GM18505 (cell line): ENCODE measurements around the gene LTBP1.

Experiments used
- ATAC-seq: cut with Tn5 transposase; IDR thresholded peaks from one replicate; pipeline ENCODE4 v1.9.1; 2021; ENCODE audit not compliant: unreplicated experiment
- POLR2A ChIP-seq: IDR thresholded peaks from 4 replicates; pipeline ENCODE4 v1.6.1; 2011; ENCODE audit warnings: borderline replicate concordance; ENCODE audit not compliant: insufficient read depth, insufficient read length; ENCODE audit errors: extremely low read depth

The LTBP1 gene

DNA sequence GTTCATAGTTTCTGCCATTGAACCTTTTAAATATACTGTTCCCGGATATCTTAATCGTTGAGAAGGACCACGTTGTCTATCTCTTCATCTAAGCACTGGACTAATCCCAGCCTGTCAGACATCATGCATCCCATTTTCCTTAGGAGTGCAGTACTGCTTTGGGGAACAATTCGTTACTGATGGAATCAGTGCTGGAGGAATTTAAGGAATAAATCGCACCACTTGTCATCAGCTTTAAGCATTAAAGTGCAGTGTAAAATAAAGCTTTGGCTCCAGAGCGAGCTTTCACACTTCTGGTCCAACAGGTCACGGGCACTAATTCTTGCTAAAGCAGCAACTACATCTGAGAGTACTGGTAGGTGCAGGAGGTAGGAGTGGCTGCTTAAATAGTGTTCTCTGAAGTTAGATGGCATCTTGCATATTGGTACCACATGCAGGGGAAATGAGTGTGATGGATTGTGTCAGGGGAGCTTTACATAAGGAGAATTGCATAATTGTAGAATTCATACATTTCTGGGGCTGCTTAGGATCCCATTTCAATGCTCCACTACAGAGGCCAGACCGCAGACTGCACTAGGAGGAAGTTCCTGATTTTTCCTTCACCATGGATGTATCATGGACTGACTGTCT, 424.0 kb downstream of the LTBP1 start:
- ATAC-seq = no peak
- no peak for TF ChIP-seq POLR2A

DNA sequence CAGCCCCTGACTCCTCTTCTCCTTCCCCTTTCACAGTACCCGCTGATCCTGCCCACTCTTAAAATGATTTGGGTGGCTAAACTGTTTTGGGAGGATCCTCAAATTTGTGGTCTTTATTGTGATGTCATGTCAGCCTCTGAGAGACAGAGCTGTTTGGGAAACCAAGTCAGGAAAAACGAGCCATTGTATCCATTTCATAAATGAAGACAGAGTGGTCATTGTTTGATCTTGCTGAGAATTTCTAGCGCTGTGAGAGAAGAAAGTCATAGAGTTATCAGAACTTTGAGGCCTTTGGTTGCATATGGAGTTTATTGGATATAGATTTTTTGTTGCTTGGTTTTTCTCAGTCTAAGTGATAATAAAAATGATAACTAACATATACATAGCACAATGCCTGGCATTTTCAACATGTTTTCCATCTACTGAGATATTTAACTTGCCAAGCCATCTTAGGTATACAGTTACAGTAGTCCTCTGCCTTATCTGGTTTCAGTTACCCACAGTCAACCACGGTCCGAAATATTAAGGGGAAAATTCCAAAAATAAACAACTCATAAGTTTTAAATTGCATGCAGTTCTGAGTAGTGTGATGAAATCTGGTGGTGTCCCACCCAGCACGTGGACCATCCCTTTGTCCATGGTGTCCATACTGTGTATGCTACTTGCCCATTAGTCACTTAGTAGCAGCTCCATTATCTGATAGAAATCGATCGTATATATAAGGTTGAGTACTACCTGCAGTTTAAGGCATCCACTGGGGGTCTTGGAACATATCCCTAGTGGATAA, 424.7 kb downstream of the LTBP1 start:
- ATAC-seq = no peak
- no peak for TF ChIP-seq POLR2A

DNA sequence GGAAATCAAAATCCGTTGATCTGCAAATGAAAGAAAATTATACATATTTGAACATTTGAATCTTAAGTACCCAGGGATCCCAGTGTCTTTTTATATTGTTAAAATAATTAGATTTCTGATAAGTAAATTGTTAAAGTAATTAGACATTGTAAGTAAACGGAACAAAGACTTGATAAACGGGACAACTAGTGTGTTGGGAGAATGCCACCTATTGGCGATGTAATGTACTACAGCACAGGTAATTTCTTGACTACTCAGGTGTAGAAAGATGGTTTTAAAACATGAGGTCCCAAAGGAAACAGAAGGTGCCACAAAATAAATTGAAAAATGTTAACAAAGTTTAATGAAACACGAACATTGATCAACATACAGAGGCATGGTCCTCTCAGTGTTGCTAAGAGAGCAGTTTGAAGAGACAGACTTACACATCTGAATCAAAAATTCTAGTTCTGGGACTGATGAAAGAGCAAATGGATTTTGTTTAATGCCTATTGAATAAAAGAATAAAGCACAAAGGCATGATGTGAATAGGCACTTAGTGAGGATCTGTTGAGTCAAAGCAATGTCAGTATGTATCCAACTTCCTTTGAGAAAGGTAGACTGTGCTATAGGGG, 426.3 kb downstream of the LTBP1 start:
- TF ChIP-seq POLR2A = no peak
- no peak for ATAC-seq

DNA sequence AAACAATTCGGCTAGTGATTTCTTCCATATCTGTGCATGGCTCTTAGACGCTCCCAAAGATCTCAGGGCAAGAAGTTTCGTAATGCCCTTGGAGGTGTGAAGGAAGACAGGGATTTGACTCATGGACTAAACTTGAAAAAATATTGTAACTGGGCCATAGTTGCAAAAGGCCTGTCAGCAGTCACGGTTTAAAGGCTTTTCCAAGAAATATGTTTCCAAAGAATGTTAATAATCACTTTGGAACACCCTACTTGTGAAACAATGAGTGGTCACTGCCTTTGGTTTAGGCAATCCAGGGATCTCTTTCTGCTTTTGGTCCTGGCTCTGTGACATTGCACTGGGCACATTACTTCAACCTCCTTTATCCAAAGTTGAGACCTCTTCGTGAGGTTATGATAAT, 427.2 kb downstream of the LTBP1 start:
- ATAC-seq = no peak
- no peak for TF ChIP-seq POLR2A

DNA sequence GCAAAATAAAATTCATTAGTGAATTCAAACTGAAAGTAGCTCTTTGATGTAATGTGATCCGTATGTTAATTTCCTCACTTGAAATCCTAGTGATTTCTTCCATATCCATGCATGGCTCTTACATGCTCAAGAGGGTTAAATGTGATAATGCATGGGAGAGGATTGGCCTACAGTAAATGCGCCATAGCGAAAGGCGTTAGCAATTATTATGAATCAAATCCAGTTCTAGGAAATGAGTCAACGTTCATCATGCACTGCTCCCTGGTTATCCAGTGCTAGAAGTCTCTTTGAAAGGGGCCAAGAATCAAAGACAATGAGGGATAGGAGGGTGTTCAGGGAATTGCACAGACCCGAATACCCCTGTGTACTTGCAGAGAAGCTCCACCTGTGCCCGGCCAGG, 428.3 kb downstream of the LTBP1 start:
- ATAC-seq = no peak
- TF ChIP-seq POLR2A = no peak

DNA sequence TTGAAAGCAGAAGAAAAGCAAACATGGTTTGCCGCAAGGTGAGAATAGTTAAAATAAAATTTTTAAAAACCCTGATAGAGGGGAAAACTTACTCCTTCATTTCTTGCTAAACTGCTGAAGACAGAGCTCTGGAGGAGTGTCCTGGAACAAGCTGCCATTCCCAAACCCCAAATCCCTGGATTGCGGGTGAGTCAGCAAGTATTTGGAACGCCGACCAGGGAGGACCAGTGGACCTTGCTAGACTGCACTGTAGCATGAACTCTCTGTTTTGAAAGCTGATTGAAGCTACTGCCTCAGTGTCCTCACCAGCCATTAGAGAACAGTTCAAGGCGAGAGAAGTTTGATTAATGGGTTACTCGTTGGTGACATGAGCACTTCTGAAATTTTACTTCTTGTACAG, 430.3 kb downstream of the LTBP1 start:
- no peak for ATAC-seq
- TF ChIP-seq POLR2A = no peak

DNA sequence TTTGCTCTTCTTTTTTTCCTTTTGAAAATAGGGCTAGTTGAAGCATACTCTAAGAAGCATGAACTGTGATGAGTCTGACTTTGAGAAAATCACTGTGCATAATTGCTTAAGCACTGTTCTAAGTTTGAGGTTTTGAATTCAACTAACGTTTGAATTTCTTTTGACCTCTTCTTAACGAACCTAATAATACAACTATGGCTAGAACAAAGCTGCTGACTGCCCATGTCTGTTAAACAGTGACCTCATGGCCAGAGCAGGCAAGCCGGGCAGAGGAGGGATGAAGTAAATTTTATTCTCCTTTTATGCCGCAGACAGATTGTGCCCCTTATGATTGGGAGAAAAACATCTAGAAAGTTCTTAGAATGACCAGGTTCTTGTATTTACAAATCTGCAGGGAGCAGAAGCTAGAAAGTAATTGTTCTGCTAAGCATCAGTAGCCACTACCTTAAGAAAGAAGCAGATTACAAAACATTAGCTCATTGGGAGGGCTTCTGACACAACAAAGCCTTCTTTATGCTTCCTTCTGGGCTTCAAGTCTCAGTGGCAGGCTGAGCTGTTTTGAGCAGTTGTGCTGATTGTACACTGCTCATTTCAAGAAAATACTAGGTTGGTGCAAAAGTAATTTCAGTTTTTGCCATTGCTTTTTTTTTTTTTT, 431.9 kb downstream of the LTBP1 start:
- no peak for ATAC-seq
- TF ChIP-seq POLR2A = no peak

DNA sequence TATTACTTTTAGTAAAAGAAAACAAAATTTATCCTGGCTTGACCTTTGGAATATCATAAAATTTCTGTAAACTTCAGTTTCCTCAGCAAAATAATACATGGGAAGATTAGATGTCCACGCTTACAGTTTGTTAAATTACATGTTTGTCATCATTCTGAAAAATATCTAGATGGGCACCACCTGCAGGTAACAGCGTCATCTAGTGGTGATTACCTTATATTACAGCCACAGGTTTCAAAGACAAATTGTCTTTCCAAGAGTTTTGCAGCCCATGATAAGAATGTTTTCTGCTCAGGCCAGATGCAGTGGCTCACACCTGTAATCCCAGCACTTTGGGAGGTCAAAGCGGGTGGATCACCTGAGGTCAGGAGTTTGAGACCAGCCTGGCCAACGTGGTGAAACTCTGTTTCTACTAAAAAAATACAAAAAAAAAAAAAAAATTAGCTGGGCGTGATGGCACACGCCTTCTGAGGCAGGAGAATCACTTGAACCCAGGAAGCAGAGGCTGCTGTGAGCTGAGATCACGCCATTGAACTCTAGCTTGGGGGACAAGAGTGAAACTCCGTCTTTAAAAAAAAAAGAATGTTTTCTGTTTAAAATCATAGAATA, 433.4 kb downstream of the LTBP1 start:
- no peak for TF ChIP-seq POLR2A
- no peak for ATAC-seq

DNA sequence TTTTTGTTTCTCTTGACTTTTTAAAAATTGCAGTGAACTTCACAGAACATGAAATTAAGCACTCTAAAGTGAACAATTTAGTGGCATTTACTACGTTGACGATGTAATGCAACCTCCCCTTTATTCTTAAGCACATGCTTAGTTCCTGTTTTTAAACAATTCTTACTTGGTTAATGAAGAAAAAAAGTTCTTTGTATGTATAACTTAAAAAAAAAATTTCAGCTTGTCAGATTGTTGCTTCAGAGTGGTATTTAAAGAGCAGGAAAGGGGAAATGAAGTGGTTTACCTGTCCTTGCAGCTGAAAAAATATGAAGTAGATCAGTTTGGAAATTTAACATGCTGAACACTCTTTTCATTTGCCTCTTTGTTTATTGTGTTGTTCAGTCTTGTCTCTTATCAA, 434.0 kb downstream of the LTBP1 start:
- TF ChIP-seq POLR2A = no peak
- no peak for ATAC-seq

DNA sequence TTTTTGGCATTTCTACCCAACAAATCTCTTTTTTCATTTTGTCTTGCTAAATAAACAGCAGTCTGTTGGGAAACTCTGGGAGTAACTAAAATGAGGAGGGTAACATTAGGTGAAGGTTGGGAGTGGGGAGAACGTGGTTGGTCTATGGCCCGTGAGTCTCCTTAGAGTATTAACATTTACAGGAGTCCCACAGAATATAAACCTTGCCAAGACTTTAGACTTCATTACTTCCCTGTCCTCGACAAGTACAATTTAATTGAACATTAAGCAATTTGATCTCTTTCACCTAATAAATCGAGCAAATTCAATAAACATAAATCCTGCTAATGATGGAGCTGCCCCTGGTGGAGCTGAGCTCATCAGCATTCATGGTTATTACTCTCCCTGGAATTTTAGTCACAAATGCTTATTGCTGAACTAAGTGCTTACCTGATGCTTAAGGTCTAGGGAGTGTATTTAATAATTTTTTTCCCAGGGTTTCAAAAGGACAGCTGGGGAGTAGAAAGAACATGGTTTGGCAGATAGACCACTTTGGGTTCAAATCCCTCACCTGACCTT, 434.6 kb downstream of the LTBP1 start:
- no peak for TF ChIP-seq POLR2A
- no peak for ATAC-seq

DNA sequence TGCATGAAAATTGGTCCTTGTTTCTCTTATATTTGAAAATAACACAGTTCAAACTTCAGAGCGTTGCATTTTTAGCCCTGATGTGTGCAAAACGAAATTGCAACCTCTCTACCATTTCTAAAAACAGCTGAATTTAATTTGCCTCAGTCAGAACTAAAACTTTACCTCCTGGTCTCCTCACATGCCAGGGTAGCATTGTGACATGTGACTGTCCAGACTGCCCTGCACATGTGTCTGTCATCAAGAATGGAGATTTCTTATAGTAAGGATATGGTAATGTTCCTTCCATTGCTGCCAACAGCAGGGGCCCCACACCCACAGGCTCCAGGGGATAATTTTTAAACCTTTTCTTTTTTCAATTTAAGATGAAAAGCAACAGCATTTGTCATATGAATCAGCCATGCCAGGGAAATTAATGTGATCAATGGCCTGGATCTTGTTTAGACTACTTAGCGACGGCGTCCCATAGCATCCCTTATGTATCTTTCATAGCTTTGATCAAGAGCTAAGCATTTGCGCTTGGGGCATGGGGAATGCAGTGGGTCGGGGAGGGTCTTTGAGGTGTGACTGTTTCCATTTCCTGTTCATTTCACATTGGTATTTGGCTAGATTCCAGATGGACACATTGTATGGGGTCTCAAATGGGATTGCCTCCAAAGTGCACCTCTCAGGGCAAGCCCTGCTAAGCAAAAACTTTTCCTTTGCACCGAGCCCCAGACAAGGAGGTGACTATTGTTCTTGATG, 437.3 kb downstream of the LTBP1 start:
- no peak for TF ChIP-seq POLR2A
- no peak for ATAC-seq

DNA sequence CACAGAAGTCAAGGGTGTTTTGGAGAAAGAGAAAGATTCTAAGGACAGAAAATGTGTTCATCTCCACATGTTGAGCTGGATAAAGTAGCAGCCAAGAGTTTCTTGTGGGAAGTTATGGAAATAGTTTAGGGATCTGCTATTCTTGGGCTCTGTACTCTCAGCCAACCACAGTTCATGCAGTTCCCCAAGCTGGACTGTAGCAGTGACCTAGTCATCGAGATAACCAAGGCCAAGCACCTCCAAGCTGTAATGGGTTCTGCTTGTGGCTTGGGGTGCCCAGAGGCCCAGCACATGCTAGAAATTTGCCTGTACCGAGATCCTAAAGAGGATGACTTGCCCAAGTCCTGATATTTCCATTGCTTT, 437.8 kb downstream of the LTBP1 start:
- no peak for TF ChIP-seq POLR2A
- no peak for ATAC-seq
